Measurements from ENCODE around the gene LRRC40. TPM values are rescaled to one million over a fixed set of nuclear protein-coding genes. Genes with fewer than 3 reads are reported as not detected.
A peak's percentile ranks its signal among the peaks of the same experiment; 100 is the strongest.

Gene LRRC40
- total and polyA plus RNA-seq, 9 of the 15 experiments (the other 6 are each of a cell fraction or from before 2014, with no cell fraction given) = 16.1 to 36.2 (median 30.9) TPM

GRCh38 chr1:70153739-70154138 lies 51.6 kb downstream of the LRRC40 start:
- H4K20me1 ChIP-seq (replicated peaks; ENCODE audit: control insufficient read depth, insufficient read depth, low read length) = no peaks in the 10 kb centered on the region
- ATAC-seq = peak; percentile 71
- no peaks in the 10 kb centered on the region for H3K9me3 ChIP-seq (replicated peaks; ENCODE audit: control insufficient read depth, insufficient read depth, low read depth, low read length)
- H3K4me3 ChIP-seq = no peak overlapping the region
- DNase-seq (ENCODE audit: extremely low read depth in 1 of 4, low spot score in 3 of 4) = no peak
- H3K4me1 ChIP-seq (replicated peaks in 1 of 2; ENCODE audit: control insufficient read depth in 2 of 2, insufficient read depth in 2 of 2, low read length in 2 of 2) = no peaks in the 10 kb centered on the region
- intact Hi-C loops (cut with micrococcal nuclease) = no loop called here
- H3K36me3 ChIP-seq (ENCODE audit: control insufficient read depth, insufficient read depth, low read length) = peaks cover 2% of the 10 kb centered on the region; the same call in 2 of the 3 replicates
- H2AFZ ChIP-seq (ENCODE audit: low read depth, low read length) = no peak overlapping the region
- no peaks in the 10 kb centered on the region for H3K79me2 ChIP-seq (ENCODE audit: control insufficient read depth, insufficient read depth, low read length)
- H3K9ac ChIP-seq (ENCODE audit: insufficient read depth in 1 of 2, low read depth in 2 of 2, low read length in 2 of 2) = no peak overlapping the region
- no peak overlapping the region for H3K27ac ChIP-seq (ENCODE audit: extremely low read depth, low read depth, low read length)
- H3K4me2 ChIP-seq (ENCODE audit: insufficient read depth, low read length) = no peak overlapping the region
- ChIA-PET POLR2A (no interaction called here), CTCF (ENCODE audit: low intra/inter-chr PET ratio) (no interaction called here)
- H3K9me1 ChIP-seq (ENCODE audit: control insufficient read depth, insufficient read depth, low read length) = no peaks in the 10 kb centered on the region
- H3K27me3 ChIP-seq (ENCODE audit: control insufficient read depth in 2 of 2, insufficient read depth in 2 of 2, low read length in 2 of 2) = no peaks in the 10 kb centered on the region
- no TSS peak for BruUV-seq (replicated peaks)
- WGBS (ENCODE audit: insufficient coverage, low coverage, missing lambda C conversion rate) = 66% methylated on average over 3 of the region's 3 CpGs
- no peak for FAIRE-seq
- in situ Hi-C loops (cut with MboI) = no loop called here
- TF ChIP-seq ESRRA (IDR thresholded peaks at IDR 0.05; ENCODE audit: borderline replicate concordance, low read depth) = no peak
- no peak for TF ChIP-seq SMAD1 (IDR thresholded peaks at IDR 0.05; ENCODE audit: low read depth, low read length, partially characterized antibody)
- no peak for TF ChIP-seq CUX1 (CRISPR knock-in tag; IDR thresholded peaks at IDR 0.05)
- no peak for TF ChIP-seq HMG20B (CRISPR knock-in tag; IDR thresholded peaks at IDR 0.05)
- TF ChIP-seq MECOM (CRISPR knock-in tag; IDR thresholded peaks at IDR 0.05) = no peak
- no peak for TF ChIP-seq EWSR1 (IDR thresholded peaks at IDR 0.05; ENCODE audit: borderline replicate concordance, low read depth, partially characterized antibody)
- peak; percentile 44; the same call in 1 of the 2 replicates for TF ChIP-seq ZBTB33 (CRISPR knock-in tag; IDR thresholded peaks at IDR 0.05)
- TF ChIP-seq RFX1 (IDR thresholded peaks at IDR 0.05) = no peak
- no peak for TF ChIP-seq ASH1L (IDR thresholded peaks at IDR 0.05; ENCODE audit: borderline replicate concordance, low read depth, partially characterized antibody)
- no peak for TF ChIP-seq ZNF354B (CRISPR knock-in tag; IDR thresholded peaks at IDR 0.05)
- no peak for TF ChIP-seq CCNT2 (IDR thresholded peaks at IDR 0.05; ENCODE audit: borderline replicate concordance, extremely low read depth, insufficient read length, low read depth, low read length)
- TF ChIP-seq ZNF121 (CRISPR knock-in tag; conservative IDR thresholded peaks at IDR 0.05) = peak; percentile 60
- TF ChIP-seq PRMT5 (CRISPR knock-in tag; IDR thresholded peaks at IDR 0.05) = no peak
- TF ChIP-seq ATF3 (IDR thresholded peaks at IDR 0.05) = no peak
- TF ChIP-seq ATF3 (CRISPR knock-in tag; conservative IDR thresholded peaks at IDR 0.05) = no peak
- no peak for TF ChIP-seq ZNF717 (CRISPR knock-in tag; IDR thresholded peaks at IDR 0.05)
- TF ChIP-seq ZNF384 (IDR thresholded peaks at IDR 0.05; ENCODE audit: low read depth, low read length) = peak; percentile 79
